Measurements from ENCODE around the gene ASIC3.

DNA sequence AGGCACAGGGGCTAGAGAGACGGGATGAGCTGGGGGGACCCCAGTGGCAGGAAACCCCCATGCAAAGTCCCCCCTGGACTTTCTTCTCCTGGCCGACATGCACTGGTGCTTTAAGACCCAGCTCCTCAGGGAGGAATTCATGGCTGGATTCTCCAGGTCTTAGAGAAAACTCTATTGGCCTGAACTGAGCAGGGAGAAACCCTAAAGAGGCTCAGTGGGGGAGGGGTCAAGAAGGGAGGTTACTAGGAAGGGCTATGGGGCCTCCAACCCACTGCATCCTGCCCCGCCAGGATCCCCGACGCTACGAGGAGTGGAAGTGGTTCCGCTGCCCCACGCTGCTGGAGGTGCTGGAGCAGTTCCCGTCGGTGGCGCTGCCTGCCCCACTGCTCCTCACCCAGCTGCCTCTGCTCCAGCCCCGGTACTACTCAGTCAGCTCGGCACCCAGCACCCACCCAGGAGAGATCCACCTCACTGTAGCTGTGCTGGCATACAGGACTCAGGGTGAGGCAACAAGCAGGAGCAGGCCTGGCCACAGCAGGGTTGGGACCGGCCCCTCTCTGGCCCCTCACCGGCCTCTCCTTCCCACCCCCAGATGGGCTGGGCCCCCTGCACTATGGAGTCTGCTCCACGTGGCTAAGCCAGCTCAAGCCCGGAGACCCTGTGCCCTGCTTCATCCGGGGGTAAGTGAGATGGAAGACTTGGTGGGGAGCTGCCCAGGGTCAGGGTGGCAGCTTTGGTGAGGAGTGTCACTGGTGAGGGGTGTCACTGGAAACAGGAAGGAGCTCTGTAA lies 37.8 kb upstream of the ASIC3 start:
- TF ChIP-seq CTCF (IDR thresholded peaks at IDR 0.05) (no peak), KDM5A (IDR thresholded peaks at IDR 0.05) (no peak), POLR2A (IDR thresholded peaks at IDR 0.05; ENCODE audit: low read length) (no peak), MAX (IDR thresholded peaks at IDR 0.05) (no peak), CHD2 (IDR thresholded peaks at IDR 0.05; ENCODE audit: low read length, partially characterized antibody) (no peak), RARB (CRISPR knock-in tag; IDR thresholded peaks at IDR 0.05) (no peak)
- TF ChIP-seq, protein P1, sequence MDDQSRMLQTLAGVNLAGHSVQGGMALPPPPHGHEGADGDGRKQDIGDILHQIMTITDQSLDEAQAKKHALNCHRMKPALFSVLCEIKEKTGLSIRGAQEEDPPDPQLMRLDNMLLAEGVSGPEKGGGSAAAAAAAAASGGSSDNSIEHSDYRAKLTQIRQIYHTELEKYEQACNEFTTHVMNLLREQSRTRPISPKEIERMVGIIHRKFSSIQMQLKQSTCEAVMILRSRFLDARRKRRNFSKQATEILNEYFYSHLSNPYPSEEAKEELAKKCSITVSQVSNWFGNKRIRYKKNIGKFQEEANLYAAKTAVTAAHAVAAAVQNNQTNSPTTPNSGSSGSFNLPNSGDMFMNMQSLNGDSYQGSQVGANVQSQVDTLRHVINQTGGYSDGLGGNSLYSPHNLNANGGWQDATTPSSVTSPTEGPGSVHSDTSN (IDR thresholded peaks at IDR 0.05), result no peak
- TF ChIP-seq, protein P2, sequence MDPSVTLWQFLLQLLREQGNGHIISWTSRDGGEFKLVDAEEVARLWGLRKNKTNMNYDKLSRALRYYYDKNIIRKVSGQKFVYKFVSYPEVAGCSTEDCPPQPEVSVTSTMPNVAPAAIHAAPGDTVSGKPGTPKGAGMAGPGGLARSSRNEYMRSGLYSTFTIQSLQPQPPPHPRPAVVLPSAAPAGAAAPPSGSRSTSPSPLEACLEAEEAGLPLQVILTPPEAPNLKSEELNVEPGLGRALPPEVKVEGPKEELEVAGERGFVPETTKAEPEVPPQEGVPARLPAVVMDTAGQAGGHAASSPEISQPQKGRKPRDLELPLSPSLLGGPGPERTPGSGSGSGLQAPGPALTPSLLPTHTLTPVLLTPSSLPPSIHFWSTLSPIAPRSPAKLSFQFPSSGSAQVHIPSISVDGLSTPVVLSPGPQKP (IDR thresholded peaks at IDR 0.05; ENCODE audit: low read depth, low read length), result no peak

All from A549 (cell line).